Measurements from ENCODE around the gene PCNA.

PCNA gene

DNA sequence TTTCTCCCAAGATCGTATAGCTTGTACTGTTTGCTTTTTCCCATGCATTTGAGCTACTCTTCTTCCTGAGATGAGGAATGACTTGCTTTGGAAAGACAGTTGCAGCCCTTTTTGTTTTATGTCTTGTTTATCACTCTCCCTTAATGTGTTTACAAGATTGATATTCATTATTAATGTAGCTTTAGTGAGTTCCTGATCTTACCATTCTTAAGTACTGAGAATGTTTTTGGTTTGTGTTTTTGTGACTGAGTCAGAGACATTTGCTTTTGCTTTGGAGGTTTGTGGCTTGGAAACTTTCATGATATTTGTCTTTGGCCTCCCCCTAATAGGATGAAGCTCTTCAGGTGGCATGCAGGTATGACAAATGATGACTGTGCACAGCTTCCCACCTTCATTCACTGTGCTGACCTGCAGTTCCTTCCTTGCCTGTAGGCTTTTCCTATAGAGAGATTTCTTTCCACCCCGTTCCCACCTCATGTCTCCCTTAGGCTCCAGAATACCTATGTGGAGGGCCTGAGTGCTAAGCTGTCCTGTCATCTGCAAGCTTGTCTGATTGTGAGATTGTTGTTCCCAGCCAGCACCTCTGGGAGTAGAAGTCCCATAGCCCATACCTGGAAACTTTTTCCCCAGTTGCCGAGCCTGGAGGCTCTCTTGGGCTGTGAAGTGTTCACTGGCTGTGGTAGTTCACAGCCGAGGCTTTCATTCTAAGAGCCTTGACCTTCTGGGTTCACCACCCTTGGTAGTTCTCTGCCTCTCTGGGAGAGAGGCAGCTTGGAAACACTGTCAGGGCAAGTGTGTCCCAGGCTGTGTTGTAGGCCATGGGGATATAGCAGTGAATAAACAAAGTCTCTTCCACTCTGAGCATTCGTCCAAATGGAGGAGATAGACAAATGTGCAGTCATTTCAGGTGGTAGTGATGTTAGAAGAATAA is 34.1 kb upstream of the PCNA start:
- Histone ChIP-seq H3K9me3 (ENCODE audit: low read length) (no peaks in the 10 kb centered on the region), H3K27me3 (ENCODE audit: insufficient read depth, low read length) (no peaks in the 10 kb centered on the region), H3K27ac (ENCODE audit: low read depth, low read length, poor library complexity, severe bottlenecking) (no peak overlapping the region), H3K9ac (ENCODE audit: low read length) (no peak overlapping the region), H2AFZ (ENCODE audit: low read length) (no peak overlapping the region), H3K4me2 (ENCODE audit: low read length) (no peak overlapping the region), H3K79me2 (ENCODE audit: insufficient read depth, low read length) (peaks cover 16% of the 10 kb centered on the region), H3K9me2 (ENCODE audit: low read depth, low read length) (no peaks in the 10 kb centered on the region), H3K4me1 (ENCODE audit: insufficient read depth, low read length, severe bottlenecking) (no peaks in the 10 kb centered on the region), H4K20me1 (ENCODE audit: insufficient read depth, low read length) (no peaks in the 10 kb centered on the region), H3F3A (ENCODE audit: insufficient read depth, low read length) (no peaks in the 10 kb centered on the region), H3K36me3 (ENCODE audit: insufficient read depth, low read length) (peaks cover 6% of the 10 kb centered on the region; the same call in 1 of the 2 replicates), H3K4me3 (ENCODE audit: low read depth, low read length, poor library complexity, severe bottlenecking) (no peak overlapping the region)
- TF ChIP-seq EZH2 (IDR thresholded peaks at IDR 0.05; ENCODE audit: borderline replicate concordance, low read length) = no peak
- TF ChIP-seq, protein P1, sequence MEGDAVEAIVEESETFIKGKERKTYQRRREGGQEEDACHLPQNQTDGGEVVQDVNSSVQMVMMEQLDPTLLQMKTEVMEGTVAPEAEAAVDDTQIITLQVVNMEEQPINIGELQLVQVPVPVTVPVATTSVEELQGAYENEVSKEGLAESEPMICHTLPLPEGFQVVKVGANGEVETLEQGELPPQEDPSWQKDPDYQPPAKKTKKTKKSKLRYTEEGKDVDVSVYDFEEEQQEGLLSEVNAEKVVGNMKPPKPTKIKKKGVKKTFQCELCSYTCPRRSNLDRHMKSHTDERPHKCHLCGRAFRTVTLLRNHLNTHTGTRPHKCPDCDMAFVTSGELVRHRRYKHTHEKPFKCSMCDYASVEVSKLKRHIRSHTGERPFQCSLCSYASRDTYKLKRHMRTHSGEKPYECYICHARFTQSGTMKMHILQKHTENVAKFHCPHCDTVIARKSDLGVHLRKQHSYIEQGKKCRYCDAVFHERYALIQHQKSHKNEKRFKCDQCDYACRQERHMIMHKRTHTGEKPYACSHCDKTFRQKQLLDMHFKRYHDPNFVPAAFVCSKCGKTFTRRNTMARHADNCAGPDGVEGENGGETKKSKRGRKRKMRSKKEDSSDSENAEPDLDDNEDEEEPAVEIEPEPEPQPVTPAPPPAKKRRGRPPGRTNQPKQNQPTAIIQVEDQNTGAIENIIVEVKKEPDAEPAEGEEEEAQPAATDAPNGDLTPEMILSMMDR (IDR thresholded peaks at IDR 0.05; ENCODE audit: low read length) = no peak

DNA sequence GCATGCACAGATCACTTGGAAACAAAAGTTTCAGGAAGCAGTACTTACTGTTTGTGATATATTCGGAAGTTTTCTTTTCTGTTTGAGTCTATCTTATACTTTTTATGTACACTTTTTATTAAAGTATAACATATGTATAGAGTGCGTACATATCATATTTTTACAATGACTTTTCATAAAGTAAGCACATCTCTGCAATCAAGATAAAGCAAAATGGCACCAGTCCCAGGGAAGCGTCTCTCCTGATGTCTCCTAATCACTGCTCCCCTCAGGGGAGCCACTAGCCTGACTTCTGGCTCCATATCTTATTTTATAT is 33.4 kb upstream of the PCNA start:
- no peak overlapping the region for H3K4me3 ChIP-seq (ENCODE audit: low read depth, low read length, poor library complexity, severe bottlenecking)
- H3K36me3 ChIP-seq (ENCODE audit: insufficient read depth, low read length) = peaks cover 6% of the 10 kb centered on the region; the same call in 1 of the 2 replicates
- H3K79me2 ChIP-seq (ENCODE audit: insufficient read depth, low read length) = peaks cover 19% of the 10 kb centered on the region
- H3K9me3 ChIP-seq (ENCODE audit: low read length) = no peaks in the 10 kb centered on the region
- H3K9me2 ChIP-seq (ENCODE audit: low read depth, low read length) = no peaks in the 10 kb centered on the region
- no peaks in the 10 kb centered on the region for H3F3A ChIP-seq (ENCODE audit: insufficient read depth, low read length)
- H4K20me1 ChIP-seq (ENCODE audit: insufficient read depth, low read length) = no peaks in the 10 kb centered on the region
- no peaks in the 10 kb centered on the region for H3K4me1 ChIP-seq (ENCODE audit: insufficient read depth, low read length, severe bottlenecking)
- no peak overlapping the region for H3K4me2 ChIP-seq (ENCODE audit: low read length)
- no peak overlapping the region for H3K9ac ChIP-seq (ENCODE audit: low read length)
- no peak overlapping the region for H3K27ac ChIP-seq (ENCODE audit: low read depth, low read length, poor library complexity, severe bottlenecking)
- no peak overlapping the region for H2AFZ ChIP-seq (ENCODE audit: low read length)
- no peaks in the 10 kb centered on the region for H3K27me3 ChIP-seq (ENCODE audit: insufficient read depth, low read length)
- no peak for TF ChIP-seq EZH2 (IDR thresholded peaks at IDR 0.05; ENCODE audit: borderline replicate concordance, low read length)
- TF ChIP-seq, protein P1 (IDR thresholded peaks at IDR 0.05; ENCODE audit: low read length) = no peak

DNA sequence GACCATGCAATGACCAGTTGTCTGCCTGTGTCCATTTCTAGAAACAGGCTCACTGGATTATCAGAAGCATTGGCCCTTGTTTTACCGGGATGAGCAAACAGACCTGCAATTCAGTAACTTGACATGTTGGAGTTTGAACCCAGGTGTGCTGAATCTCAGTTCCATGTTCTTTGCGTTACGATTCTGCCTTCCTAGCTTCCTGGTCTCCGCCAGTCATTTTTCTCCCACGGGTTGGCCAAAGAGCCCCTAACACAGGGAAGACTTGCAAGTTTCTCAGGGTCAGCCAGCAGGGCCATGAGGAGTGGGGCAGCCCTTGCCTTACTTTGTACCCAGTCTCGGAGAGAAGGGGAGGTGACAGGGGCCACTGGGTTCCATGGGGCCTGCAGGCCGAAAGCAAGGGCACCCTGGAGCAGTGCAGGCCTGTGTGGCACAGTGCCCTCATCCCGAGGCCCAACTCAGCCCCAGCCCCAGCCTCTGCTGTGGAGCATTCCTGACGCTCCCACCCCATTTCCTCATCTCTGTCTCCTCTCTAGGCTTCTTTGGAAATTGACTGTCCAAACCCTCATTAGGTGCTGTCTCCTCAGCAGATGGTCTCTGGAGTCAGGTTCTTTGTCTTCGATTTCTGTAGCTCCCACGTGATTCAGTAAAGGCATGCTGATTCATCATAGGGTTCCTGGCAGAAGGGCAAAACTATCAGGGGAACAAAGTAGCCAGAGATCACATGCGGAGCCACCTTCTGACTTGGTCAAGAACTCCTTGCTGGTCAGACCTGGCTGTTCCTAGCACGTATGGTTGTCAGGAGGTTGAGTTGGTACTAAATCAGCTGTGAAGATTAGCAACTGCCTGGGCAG is 30.7 kb upstream of the PCNA start:
- Histone ChIP-seq H3K27ac (ENCODE audit: low read depth, low read length, poor library complexity, severe bottlenecking) (no peak overlapping the region), H3K27me3 (ENCODE audit: insufficient read depth, low read length) (no peaks in the 10 kb centered on the region), H3K4me2 (ENCODE audit: low read length) (no peak overlapping the region), H3K9me3 (ENCODE audit: low read length) (no peaks in the 10 kb centered on the region), H3K4me1 (ENCODE audit: insufficient read depth, low read length, severe bottlenecking) (peaks cover 17% of the 10 kb centered on the region), H3F3A (ENCODE audit: insufficient read depth, low read length) (no peaks in the 10 kb centered on the region), H4K20me1 (ENCODE audit: insufficient read depth, low read length) (no peaks in the 10 kb centered on the region), H3K79me2 (ENCODE audit: insufficient read depth, low read length) (peaks cover 25% of the 10 kb centered on the region), H3K9ac (ENCODE audit: low read length) (no peak overlapping the region), H2AFZ (ENCODE audit: low read length) (no peak overlapping the region), H3K9me2 (ENCODE audit: low read depth, low read length) (no peaks in the 10 kb centered on the region), H3K4me3 (ENCODE audit: low read depth, low read length, poor library complexity, severe bottlenecking) (no peak overlapping the region), H3K36me3 (ENCODE audit: insufficient read depth, low read length) (peaks cover 6% of the 10 kb centered on the region; the same call in 1 of the 2 replicates)
- no peak for TF ChIP-seq EZH2 (IDR thresholded peaks at IDR 0.05; ENCODE audit: borderline replicate concordance, low read length)
- TF ChIP-seq, protein P1 (IDR thresholded peaks at IDR 0.05; ENCODE audit: low read length) = no peak

All from OCI-LY1 (cell line).